Mesothelial cell of epicardium (in vitro differentiated cells): ENCODE data around the gene CIZ1. TPM values are rescaled to one million over a fixed set of nuclear protein-coding genes. Genes with fewer than 3 reads are reported as not detected.

Experiments
- DNase-seq, 2 experiments: peaks; one replicate each; pipeline ENCODE4 v3.0.0; 2021; ENCODE audit warnings: low spot score in 2 of 2; ENCODE audit not compliant: unreplicated experiment in 2 of 2
- H3K27ac Mint-ChIP-seq: 2 replicates; pipeline ENCODE4 v1.8.0; 2021; ENCODE audit warnings: mixed read lengths
- H3K27me3 Mint-ChIP-seq: 2 replicates; pipeline ENCODE4 v1.8.0; 2021; ENCODE audit warnings: low read depth, mixed read lengths
- H3K36me3 Mint-ChIP-seq: 2 replicates; pipeline ENCODE4 v1.8.0; 2021; ENCODE audit warnings: mixed read lengths
- H3K4me1 Mint-ChIP-seq: 2 replicates; pipeline ENCODE4 v1.8.0; 2021; ENCODE audit warnings: mixed read lengths
- H3K4me3 Mint-ChIP-seq: 2 replicates; pipeline ENCODE4 v1.8.0; 2021; ENCODE audit warnings: mild to moderate bottlenecking, moderate library complexity, mixed read lengths
- H3K9me3 Mint-ChIP-seq: 2 replicates; pipeline ENCODE4 v1.8.0; 2021; ENCODE audit warnings: mixed read lengths
- CTCF ChIP-seq: fragments of 200-600 bp; sonication (generic); IDR thresholded peaks from one replicate; pipeline ENCODE4 v1.5.0; 2021; ENCODE audit warnings: antibody characterized with exemption; ENCODE audit not compliant: unreplicated experiment
- total RNA-seq: library from RNA; stranded (reverse); gene quantifications from 3 replicates; pipeline ENCODE4 v1.2.1, GENCODE V29; 2021

The CIZ1 gene
- total RNA-seq, 1 donor from 2014 or later, result 152 TPM

- Mint-ChIP-seq H3K9me3 (no peaks in the 10 kb centered on the region), H3K36me3 (peaks cover 37% of the 10 kb centered on the region), H3K27ac (no peak overlapping the region), H3K4me1 (no peaks in the 10 kb centered on the region), H3K27me3 (no peaks in the 10 kb centered on the region), H3K4me3 (no peak overlapping the region)
- TF ChIP-seq CTCF, result no peak
- DNase-seq, result no peak
Observed at GRCh38 chr9:128168731-128169308, 22.6 kb downstream of the CIZ1 start.

DNA sequence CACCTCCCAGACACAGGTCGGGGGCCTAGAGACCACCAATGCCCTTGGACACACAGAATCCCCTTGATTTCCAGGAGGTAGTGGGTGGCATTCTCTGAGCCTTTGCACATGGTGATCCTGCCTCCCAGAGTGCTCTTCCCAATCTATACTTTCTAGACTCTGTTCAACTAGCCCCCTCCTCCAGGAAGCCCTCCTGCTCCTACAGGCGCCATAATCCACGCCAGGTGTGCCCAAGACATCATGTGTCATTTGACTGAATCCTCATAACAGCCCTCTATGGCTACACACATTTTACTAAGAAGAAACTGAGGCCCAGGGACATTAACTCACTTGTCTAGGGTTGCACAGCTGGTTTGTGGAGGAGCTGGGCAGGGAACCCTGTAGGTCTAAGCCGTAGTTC lies 24.2 kb downstream of the CIZ1 start:
- H3K27ac Mint-ChIP-seq, result no peak overlapping the region

DNA sequence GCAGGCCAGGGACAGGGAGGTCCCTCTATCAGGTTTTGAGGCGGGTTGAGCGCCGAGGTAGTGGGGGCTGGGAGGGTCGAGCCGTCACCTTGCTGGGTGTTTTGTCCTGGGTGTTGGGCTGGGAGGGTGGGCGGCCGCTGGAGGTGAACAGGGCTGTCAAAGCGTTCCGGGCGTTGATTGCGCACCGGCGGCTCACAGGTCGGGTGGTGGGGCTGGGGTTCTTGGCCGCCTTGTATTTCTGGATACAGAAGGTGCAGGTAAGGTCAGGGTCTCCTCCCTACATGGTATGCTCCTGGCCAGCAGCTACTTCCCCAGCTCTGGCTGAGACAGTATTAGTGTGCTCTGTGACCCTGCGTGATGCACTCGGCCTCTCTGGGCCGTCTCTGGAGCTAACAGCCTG lies 25.2 kb downstream of the CIZ1 start:
- Mint-ChIP-seq H3K4me1 (peaks cover under 1% of the 10 kb centered on the region), H3K27me3 (no peaks in the 10 kb centered on the region), H3K9me3 (no peaks in the 10 kb centered on the region), H3K36me3 (peaks cover 44% of the 10 kb centered on the region), H3K27ac (no peak overlapping the region), H3K4me3 (no peak overlapping the region)
- TF ChIP-seq CTCF, result no peak
- no peak for DNase-seq

More for the DNA sequence above, 24.2 kb downstream of the CIZ1 start:
- Mint-ChIP-seq H3K4me3 (no peak overlapping the region), H3K4me1 (no peaks in the 10 kb centered on the region), H3K9me3 (no peaks in the 10 kb centered on the region), H3K36me3 (peaks cover 45% of the 10 kb centered on the region), H3K27me3 (no peaks in the 10 kb centered on the region)
- TF ChIP-seq CTCF, result no peak
- no peak for DNase-seq

DNA sequence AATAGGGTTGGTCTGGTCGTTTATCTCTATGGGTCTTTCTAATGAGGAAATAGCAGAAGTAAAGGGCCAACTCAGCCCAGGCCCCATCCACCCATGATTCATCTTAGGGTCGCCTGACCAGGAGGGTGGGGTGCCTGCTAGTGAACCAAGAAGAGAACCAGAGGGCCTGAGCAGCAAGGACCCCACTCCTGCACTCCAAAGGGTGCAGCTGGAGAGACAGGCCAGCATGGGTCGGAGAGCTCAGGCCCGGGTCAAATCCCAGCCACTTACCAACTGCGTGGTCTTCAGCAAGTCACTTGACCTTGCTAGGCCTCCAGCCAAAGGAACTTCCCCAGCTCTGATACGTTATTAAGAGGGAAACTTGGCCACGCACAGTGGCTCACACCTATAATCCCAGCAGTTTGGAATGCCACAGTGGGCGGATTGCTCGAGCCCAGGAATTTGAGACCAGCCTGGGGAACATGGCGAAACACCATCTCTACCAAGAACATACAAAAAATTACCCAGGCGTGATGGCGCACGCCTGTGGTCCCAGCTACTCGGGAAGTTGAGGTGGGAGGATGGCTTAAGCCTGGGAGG lies 27.0 kb downstream of the CIZ1 start:
- H3K27me3 Mint-ChIP-seq, result no peaks in the 10 kb centered on the region
- no peak overlapping the region for H3K4me3 Mint-ChIP-seq
- no peak overlapping the region for H3K27ac Mint-ChIP-seq
- peaks cover 39% of the 10 kb centered on the region for H3K36me3 Mint-ChIP-seq
- peaks cover 4% of the 10 kb centered on the region for H3K4me1 Mint-ChIP-seq
- no peak for TF ChIP-seq CTCF
- no peak for DNase-seq
- no peaks in the 10 kb centered on the region for H3K9me3 Mint-ChIP-seq

DNA sequence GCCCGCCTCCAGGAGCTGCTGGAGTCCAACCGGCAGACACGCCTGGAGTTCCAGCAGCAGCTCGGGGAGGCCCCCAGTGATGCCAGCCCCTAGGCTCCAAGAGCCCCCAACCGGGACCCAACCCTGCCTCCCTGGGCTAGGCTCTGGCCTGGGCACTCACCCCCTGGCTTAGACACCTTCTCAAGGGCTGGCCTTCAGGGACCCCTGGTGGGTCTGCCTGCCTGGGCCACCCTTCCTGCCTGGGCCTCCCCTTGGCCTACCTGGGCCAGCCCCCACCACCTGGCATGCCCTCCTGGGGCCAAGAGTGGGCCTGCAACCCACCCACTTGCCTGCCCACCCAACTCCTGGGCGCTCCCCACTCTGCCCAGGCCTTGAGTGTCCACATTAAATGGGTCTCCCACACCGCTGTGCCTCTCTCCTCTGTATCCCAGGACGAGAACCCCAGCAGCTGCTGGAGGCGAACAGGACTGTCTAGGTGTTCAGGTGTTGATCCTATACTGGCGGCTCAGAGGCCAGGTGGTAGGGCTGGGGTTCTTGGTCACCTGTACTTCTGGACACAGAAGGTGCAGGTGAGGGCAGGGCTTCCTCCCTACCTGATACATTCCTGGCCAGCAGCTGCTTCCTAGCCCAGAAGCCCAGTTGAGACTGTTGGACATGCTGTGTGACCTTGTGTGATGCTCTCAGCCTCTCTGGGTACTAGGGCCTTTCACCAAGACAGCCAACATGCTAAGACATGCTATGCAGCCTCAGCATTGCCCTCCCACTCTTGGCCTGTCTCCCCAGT lies 27.7 kb downstream of the CIZ1 start:
- H3K27ac Mint-ChIP-seq, result no peak overlapping the region
- H3K4me1 Mint-ChIP-seq, result peaks cover 4% of the 10 kb centered on the region
- no peak for TF ChIP-seq CTCF
- peaks cover 33% of the 10 kb centered on the region for H3K36me3 Mint-ChIP-seq
- no peak for DNase-seq
- no peaks in the 10 kb centered on the region for H3K27me3 Mint-ChIP-seq
- no peak overlapping the region for H3K4me3 Mint-ChIP-seq
- H3K9me3 Mint-ChIP-seq, result no peaks in the 10 kb centered on the region
